Mesothelial cell of epicardium (in vitro differentiated cells): ENCODE results near the gene CIBAR2. TPM values are rescaled to one million over a fixed set of nuclear protein-coding genes. Genes with fewer than 3 reads are reported as not detected.

Source experiments
- DNase-seq, 2 experiments: peaks; one replicate each; pipeline ENCODE4 v3.0.0; 2021; ENCODE audit warnings: low spot score in 2 of 2; ENCODE audit not compliant: unreplicated experiment in 2 of 2
- H3K27ac Mint-ChIP-seq: 2 replicates; pipeline ENCODE4 v1.8.0; 2021; ENCODE audit warnings: mixed read lengths
- H3K27me3 Mint-ChIP-seq: 2 replicates; pipeline ENCODE4 v1.8.0; 2021; ENCODE audit warnings: low read depth, mixed read lengths
- H3K36me3 Mint-ChIP-seq: 2 replicates; pipeline ENCODE4 v1.8.0; 2021; ENCODE audit warnings: mixed read lengths
- H3K4me1 Mint-ChIP-seq: 2 replicates; pipeline ENCODE4 v1.8.0; 2021; ENCODE audit warnings: mixed read lengths
- H3K4me3 Mint-ChIP-seq: 2 replicates; pipeline ENCODE4 v1.8.0; 2021; ENCODE audit warnings: mild to moderate bottlenecking, moderate library complexity, mixed read lengths
- H3K9me3 Mint-ChIP-seq: 2 replicates; pipeline ENCODE4 v1.8.0; 2021; ENCODE audit warnings: mixed read lengths
- CTCF ChIP-seq: fragments of 200-600 bp; sonication (generic); IDR thresholded peaks from one replicate; pipeline ENCODE4 v1.5.0; 2021; ENCODE audit warnings: antibody characterized with exemption; ENCODE audit not compliant: unreplicated experiment
- total RNA-seq: library from RNA; stranded (reverse); gene quantifications from 3 replicates; pipeline ENCODE4 v1.2.1, GENCODE V29; 2021

Gene CIBAR2
- total RNA-seq, 1 donor from 2014 or later, result not detected

- DNase-seq, result no peak
- no peak for TF ChIP-seq CTCF
- Mint-ChIP-seq H3K27me3 (no peaks in the 10 kb centered on the region), H3K4me3 (no peak overlapping the region), H3K4me1 (peaks cover 59% of the 10 kb centered on the region), H3K36me3 (no peaks in the 10 kb centered on the region), H3K27ac (no peak overlapping the region), H3K9me3 (no peaks in the 10 kb centered on the region)
Observed at GRCh38 chr16:85156869-85157268, 44.6 kb upstream of the CIBAR2 start.

- H3K4me3 Mint-ChIP-seq, result no peak overlapping the region
- no peak for TF ChIP-seq CTCF
- DNase-seq, result no peak
- no peaks in the 10 kb centered on the region for H3K36me3 Mint-ChIP-seq
- no peaks in the 10 kb centered on the region for H3K9me3 Mint-ChIP-seq
- no peaks in the 10 kb centered on the region for H3K27me3 Mint-ChIP-seq
- peaks cover 59% of the 10 kb centered on the region for H3K4me1 Mint-ChIP-seq
- no peak overlapping the region for H3K27ac Mint-ChIP-seq
Observed at GRCh38 chr16:85156440-85156839, 44.2 kb upstream of the CIBAR2 start.

GRCh38 chr16:85153656-85154091 lies 41.4 kb upstream of the CIBAR2 start:
- no peak for TF ChIP-seq CTCF
- H3K9me3 Mint-ChIP-seq, result no peaks in the 10 kb centered on the region
- no peaks in the 10 kb centered on the region for H3K27me3 Mint-ChIP-seq
- H3K36me3 Mint-ChIP-seq, result no peaks in the 10 kb centered on the region
- H3K4me3 Mint-ChIP-seq, result no peak overlapping the region
- DNase-seq, result no peak
- H3K27ac Mint-ChIP-seq, result no peak overlapping the region
- peaks cover 52% of the 10 kb centered on the region for H3K4me1 Mint-ChIP-seq

- no peaks in the 10 kb centered on the region for H3K9me3 Mint-ChIP-seq
Observed at GRCh38 chr16:85153046-85153445, 40.8 kb upstream of the CIBAR2 start.

GRCh38 chr16:85152414-85153030 lies 40.2 kb upstream of the CIBAR2 start:
- no peak for DNase-seq
- no peak overlapping the region for H3K4me3 Mint-ChIP-seq
- H3K36me3 Mint-ChIP-seq, result no peaks in the 10 kb centered on the region
- no peaks in the 10 kb centered on the region for H3K27me3 Mint-ChIP-seq
- peaks cover 44% of the 10 kb centered on the region for H3K4me1 Mint-ChIP-seq
- H3K27ac Mint-ChIP-seq, result no peak overlapping the region
- H3K9me3 Mint-ChIP-seq, result no peaks in the 10 kb centered on the region
- TF ChIP-seq CTCF, result no peak

More at GRCh38 chr16:85153046-85153445, 40.8 kb upstream of the CIBAR2 start:
- Mint-ChIP-seq H3K27ac (no peak overlapping the region), H3K27me3 (no peaks in the 10 kb centered on the region), H3K36me3 (no peaks in the 10 kb centered on the region), H3K4me1 (peaks cover 48% of the 10 kb centered on the region), H3K4me3 (no peak overlapping the region)
- no peak for DNase-seq
- no peak for TF ChIP-seq CTCF
